NCI-H1930 (cell line): ENCODE data around the gene OGFOD1.
A peak's percentile ranks its signal among the peaks of the same experiment; 100 is the strongest.
"Not testable (repeated sequence)": the region's sequence is repeated elsewhere in the genome, so short reads cannot be mapped to it uniquely, and the experiment has no call there.

ENCODE experiments used
- DNase-seq, 2 experiments: peaks; one replicate each; lab custom pipeline; 2025; lab: John Stamatoyannopoulos, UW

The OGFOD1 gene

DNA sequence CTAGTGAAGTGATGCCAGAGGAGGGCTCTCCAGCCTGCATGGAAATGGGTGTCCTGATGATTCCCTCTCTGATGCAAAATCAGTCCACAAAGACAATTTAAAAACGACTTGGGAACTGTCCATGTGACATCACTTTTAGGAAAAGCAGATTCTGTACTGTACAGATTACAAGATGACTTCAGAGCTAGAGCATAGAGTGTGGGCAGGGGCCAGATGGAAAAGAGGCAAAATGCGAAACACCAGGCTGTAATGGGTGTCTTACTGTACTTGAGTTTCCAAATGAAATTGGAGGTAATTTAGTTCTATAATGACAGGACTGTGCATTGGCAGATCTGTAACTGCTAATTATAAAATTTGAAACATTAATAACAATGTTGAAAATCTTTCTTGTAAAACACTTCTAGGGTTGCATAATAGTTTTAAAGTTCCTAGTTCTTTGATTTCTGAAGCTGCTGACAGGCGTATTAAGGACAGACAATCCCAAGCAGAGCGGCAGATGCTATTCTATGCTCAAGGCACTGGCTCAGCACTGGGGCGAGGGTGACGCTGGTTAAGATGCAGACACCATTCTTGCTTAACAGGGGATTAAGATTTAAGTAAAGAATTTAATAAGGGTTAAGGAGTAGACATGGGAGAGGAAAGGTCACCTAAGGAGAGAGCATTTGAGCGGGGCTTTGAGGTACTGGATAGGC is 29.6 kb downstream of the OGFOD1 start:
- DNase-seq = no peak

DNA sequence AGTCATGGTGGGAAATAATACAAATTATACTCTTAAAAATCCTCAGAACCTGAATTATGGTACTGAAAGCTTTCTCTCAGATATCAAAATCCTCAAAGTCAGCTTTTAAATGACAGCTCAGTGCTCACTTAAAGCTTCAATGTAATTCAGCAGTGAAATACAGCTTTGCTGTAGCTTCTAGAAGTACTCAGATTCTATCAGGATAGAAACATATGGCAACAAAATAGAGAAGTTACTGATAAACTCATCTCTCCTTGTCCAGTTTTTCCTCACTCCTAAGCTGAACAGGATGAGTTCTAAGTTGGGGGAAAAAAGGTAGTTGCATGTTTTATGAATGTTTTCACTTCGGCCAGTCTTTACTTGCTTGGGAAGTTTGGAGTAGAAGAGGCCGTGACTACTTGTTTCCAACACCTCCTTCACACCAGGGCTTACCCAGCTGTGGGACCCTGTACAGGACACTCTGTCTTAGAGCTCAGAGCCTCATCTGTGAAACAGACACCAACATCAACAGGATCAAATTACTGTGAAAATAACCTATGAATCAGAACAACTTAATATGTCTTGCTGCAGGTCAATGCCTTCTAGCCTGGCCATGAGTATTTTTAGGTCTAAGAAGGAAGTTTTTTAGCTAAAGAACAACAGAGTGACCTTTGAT is 30.2 kb downstream of the OGFOD1 start:
- DNase-seq = no peak

DNA sequence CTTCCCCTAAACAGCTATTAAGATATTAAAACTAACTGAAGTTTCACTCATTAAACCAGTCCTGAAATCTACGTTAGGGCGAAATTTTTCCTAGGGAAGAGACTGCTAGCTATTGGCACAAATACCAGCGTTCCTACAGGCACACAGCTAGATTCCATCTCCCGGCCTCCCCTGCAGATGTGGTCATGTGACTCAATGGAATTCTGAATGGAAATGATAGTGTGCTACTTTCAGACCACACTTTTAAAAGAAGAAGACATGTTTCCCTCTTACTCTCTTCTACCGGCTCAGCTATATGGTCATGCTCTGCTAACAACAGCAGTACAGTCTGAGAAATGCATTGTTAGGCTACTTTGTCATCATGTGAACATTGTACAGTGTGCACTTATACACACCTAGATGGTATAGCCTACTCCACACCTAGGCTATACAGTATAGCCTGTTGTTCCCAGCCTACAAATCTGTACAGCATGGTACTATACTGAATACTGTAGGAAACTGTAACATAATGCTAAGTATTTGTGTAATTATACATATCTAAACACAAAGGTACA is 31.4 kb downstream of the OGFOD1 start:
- no peak for DNase-seq

DNA sequence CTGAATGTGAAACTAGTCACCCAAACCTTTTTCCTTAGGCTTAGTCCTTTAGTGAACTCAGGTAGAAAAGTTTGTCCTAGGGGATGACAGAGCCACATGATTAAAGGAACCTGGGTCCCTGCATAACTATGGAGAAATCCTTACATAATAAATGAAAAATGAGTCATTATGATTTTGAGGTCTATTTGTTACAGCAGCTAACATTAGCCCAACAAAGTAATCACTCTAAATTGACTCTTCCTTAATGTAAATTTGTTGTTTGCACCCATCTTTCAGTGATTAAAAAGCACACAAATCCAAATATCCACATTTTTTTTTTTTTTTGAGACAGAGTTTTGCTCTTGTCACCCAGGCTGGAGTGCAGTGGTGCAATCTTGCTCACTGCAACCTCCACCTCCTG is 32.0 kb downstream of the OGFOD1 start:
- DNase-seq = no peak

DNA sequence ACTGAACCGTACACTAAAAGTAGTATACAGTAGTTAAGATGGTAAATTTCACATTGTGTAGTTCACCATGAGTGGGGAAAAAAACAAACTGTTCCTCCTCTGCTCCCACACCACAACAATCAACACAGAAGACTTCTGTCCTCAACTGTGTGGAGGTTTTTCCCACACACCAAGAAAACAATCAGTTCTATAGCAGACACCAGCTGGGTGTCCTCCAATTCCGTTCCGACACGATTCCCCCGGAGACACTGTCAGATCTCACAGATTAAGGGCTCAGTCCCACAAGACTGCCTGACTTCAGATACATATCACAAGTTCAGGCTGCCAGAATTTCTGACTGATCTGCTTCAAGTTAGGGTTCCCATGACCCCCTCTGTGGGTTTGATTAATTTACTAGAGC is 36.7 kb downstream of the OGFOD1 start:
- no peak for DNase-seq

DNA sequence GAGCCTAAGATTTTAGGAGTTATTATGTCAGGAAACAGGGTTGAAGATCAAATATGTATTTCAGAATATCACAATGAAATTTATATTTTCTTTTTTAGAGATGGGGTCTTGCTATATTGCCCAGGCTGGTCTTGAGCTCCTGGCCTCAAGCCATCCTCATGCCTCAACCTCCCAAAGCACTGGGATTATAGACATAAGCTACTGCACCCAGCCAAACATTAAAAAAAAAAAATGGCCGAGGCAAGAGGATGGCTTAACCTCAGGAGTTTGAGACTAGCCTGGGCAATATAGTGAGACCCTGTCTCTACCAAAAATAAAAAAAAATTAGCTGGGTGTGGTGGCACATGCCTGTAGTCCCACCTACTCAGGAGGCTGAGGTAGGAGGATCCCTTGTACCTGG is 37.5 kb downstream of the OGFOD1 start:
- not testable (repeated sequence) for DNase-seq

DNA sequence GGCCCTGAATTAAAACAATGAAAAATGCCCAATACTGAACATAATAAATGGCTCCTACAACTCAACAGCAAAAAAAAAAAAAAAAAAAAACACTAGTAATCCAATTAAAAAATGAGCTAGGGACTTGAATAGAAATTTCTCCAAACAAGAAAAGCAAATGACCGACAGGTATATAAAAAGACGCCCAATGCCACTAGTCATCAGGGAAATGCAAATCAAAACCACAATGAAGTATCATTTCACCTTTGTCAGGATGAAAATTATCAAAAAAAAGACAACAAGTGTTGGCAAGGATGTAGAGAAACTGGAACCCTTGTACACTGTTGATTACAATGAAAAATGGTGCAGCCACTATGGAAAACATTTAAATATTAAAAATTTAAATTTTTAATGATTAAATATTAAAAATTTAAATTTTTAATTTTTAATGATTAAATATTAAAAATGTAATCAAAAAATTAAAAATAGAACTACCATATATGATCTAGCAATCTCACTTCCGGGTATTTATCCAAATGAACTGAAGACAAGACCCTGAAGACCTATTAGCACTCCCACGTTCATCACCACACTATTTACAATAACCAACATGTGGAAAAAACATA is 40.4 kb downstream of the OGFOD1 start:
- no peak for DNase-seq

DNA sequence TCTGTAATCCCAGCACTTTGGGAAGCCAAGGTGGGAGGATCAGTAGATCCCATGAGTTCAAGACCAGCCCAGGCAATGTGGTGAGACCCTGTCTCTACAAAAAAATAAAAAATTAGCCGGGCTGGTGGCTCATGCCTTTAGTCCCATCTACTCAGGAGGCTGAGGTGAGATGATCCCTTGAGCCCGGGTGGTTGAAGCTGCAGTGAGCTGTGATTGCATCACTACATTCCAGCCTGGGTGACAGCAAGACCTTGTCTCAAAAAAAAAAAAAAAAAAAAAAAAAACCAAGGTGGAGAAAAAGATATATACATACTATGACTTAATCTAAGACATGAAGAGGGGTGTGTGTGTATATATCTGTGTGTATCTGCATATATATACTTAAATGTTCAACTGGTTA is 41.8 kb downstream of the OGFOD1 start:
- no peak for DNase-seq

DNA sequence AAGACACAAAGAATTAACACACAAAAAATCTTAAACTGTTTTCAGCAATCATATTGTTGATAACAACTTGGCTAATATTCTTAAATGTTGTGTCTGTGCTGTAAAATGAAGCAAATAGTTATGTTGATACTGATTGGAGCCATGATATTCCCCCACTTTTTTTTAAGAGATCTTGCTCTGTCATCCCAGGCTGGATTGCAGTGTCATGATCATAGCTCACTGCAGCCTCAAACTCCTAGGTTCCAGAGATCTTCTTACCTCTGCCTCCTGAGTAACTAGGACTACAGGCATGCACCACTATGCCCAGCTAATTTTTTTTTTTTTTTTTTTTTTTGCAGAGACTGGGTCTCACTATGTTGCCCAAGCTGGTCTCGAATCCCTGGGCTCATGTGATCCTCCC is 42.5 kb downstream of the OGFOD1 start:
- no peak for DNase-seq

DNA sequence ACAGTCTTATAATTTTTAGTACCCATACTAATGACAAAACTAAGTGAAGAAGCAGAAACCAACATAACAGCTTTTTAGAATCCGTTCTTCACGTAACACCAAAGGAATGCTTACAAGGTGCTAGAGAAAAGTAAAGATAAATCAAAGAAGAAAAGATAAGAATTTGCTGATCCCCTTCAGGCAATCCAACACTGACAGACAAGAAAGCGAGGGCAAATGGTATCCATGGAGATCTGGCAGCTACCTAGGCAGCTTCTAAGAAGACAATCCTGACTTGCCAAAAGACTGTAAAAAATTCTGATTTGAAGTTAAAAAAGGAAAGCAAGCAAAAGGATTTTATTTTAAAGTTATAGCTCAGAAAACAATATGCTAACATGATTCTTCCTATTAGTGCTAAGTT is 53.8 kb downstream of the OGFOD1 start:
- no peak for DNase-seq

DNA sequence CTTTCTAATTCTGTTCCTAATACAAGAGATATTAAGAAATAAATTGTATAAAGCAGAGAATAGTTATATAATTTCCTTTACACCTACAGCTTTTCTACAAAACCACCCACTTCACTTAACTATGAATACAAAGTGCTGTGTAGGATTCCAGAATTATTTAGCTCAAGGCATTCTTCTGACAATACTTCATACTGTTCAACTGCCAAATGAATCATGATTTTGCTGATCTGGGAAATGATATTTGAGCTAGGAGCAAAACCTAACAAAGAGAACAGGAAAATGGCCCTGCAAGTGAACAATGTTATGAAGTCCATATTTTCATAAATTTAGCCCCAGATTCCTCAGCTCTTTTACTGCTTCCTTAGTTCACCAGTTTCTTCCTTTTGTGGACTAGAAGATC is 55.6 kb downstream of the OGFOD1 start:
- no peak for DNase-seq

DNA sequence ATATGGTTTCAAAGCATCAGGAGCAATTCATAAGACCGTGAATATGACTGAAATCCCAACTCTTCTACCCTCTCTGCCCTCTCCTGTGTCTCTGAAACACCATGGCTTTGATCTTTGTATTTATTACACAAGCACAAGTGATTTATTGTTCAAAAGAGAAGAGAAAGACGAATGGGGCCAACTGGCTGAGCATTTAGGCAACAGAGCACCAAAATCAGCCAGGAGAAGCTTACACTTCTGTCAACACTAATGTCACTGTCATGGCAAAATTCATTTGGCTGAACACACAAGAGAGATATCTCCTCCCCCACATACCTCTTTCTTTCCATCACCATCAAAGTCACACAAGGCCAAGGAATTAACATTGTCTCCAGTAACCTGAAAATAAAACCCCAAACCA is 59.2 kb downstream of the OGFOD1 start:
- DNase-seq = no peak

DNA sequence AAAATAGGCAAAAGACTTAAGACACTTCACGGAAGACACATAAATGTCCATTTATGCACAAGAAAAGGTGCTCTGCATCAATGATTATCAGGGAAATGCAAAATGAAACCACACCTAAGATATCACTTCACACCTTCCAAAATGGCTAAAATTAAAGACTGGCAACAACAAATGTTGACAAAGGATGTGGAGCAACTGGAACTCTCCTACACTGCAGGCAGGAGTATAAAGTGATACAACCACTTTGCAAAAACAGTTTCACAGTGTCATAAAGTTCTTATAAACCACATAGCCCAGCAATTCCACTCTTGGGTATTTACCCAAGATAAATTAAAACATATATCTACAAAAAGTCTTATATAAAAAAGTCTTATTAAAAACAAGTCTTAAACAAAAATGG is 60.7 kb downstream of the OGFOD1 start:
- no peak for DNase-seq

DNA sequence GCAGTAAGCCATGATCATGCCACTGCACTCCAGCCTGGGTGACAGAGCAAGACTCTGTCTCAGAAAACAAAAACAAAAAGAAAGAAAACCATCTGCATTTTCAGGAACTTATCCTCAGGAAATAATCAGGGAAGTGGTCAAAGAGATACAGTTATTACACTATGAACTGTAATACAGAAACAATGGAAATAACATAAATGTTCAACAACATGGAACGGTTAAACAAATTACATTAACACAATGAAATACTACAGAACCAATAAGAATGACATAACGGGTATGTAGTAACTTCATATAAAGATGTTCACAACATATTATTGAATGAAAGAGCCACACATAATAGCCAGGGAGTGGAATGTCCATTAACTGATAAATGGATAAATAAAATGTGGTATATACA is 61.7 kb downstream of the OGFOD1 start:
- no peak for DNase-seq

DNA sequence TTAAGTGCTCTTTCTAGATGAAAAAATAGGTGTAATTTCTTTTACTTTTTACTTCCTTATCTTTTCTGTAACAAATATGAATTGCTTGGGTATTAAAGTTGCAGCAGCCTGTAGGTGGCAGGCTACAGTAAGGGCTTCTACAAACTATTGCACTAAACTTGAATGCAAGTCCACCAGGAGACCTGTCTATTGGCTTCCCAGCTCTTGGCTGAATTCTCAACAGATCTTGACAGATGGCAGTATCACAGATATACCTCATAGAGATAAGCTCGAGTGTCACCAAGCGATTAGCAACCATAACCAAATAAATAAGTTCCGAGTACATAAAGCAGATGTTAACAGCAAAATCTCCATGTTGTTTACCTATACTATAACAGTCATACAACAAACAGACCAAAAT is 62.6 kb downstream of the OGFOD1 start:
- DNase-seq = no peak

DNA sequence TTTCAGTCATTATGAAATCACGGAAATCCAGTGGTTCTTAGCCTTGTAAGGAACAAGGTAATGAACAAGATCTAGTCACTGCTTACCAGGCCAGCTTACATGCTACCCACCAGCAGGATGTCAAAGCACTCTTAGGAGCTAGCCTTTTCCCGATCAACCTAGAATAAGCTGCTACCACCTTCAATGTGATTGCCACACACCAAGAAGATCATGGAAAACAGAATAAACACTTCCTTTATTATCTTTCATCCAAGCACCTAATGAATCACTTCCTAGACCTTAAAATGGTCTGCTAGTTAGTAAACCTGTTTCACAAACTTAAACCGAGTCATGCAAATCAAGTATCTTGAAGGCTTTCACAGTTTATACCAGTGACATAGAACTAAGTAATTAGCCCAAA is 63.5 kb downstream of the OGFOD1 start:
- no peak for DNase-seq

DNA sequence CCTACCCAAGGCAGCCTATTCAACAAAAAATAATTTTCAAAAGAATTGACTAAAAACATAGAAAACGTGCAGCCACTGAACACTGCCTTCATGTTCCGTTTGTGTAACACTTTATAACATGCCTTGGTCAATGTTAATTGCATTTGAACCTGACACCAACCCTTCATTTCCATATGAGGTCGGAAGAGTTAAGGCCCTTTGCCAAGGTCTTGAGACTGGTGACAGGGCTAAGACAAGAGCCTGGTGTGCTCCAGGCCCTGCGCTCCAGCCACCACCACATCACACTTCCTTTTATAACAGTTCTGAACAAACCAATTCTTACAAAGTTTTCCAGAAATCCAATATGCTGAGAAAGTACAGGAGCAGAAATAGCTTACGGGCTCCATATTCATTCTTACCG is 64.3 kb downstream of the OGFOD1 start:
- no peak for DNase-seq

DNA sequence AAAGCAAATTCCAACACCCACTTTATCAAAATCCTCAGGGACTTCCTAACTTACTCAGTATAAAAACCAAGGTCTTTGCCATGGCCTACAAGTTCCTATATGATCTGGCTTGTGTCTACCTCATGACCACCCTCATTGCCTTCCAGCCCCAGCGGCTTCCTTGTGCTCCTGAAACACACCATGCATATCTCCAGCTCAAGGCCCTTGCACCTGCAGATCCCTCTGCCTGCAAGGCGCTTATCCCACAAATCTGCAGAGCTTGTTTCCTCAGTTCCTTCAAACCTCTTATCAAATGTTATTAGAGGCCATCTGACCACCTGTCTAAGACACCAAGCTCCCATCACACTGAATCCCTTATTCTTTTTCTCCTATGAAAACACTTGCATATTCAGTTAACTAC is 65.9 kb downstream of the OGFOD1 start:
- no peak for DNase-seq

DNA sequence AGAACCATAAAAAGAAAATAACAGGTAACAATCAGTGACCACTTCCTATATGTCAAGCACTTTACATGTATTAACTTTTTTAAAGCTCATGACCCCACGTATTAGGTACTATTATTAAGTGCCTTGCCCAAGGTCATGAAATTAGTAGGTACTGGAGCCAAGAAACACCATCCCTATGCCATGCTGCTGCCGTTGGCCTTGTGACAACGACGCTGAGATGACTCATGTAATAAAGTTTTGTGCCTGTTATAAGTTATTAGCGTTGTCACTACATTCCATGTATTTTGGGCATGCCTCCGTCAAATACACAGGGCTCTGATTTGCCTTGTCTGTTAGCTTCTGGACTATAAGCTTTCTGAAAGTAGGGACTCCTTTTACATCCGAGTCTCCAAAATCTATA is 67.1 kb downstream of the OGFOD1 start:
- no peak for DNase-seq

DNA sequence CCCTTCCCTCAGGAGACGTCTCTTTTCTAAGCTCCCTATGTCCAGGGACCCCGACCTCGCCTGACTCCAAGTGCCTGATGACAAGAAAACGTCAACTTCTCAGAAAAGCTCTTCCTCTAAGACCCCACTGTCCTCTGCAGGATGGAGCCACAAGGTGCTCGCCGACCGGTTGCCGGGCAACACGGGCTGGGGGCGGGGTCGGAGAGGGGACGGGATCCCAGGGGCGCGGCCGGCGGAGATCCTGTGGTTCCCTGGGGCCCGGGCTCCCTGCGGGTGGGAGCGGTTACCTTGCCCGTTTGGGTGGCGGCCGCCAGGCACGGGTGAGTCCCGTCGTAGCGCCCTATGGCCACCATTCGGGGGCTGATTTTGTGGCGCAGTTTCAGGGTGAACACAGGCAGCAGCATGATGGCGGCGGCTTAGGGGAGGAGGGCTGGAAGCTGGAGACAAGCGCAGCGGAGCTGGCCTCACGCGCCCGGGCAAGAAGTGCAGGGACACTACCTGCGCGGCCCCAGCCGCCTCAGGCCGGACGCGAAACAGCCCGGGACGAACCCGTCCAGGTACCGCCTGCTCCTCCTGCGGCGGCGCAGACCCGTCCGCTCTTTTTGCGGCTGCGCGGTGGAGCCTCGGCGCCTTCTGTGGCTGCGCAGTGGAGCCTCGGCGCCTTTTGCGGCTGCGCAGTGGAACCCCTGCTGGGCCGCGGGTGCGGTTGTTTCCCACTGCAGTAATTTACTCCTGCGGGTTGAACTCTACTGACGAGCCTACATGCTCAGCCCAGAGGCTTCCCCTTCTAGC is 68.3 kb downstream of the OGFOD1 start, which contains the start of gene BBS2:
BBS2 (minus strand) TSS at position 566 of the 792 bp plus-strand sequence; CDS start at position 404, 162 bp downstream.
- peak; percentile 69 to 77 for DNase-seq

DNA sequence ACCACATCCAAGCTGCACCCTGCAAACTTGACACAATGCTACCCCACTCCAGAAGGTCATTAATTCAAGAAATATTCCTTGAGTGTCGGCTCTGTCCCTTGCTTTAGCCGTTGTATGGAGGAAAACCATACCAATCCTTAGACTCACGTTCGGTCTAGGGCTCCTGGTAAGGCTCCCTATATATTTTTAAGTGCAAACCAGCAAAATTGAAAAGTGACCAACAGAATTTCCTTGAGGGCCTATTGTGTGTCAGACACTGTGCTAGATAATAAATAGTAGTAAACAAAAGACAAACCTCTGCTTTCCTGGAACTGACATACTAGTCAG is 68.9 kb downstream of the OGFOD1 start:
- no peak for DNase-seq

DNA sequence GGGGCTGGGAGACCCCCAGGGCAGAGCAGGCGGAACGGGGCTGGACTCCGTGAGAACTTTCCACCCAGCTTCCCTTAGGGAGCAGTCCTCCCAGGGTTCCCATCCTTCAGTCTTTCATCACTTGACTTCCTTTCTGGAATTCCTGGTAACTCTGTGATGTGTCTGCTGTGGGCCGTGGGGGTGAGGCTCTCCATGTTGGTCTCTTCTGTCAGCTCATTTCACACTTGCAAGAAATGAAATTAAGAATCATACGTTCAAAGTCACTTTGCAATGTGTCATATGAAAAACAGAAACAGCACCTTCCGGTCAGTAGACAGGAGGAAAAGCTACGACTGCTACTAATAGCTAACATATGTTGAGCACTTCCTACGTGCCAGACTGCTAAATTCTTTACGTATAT is 73.9 kb downstream of the OGFOD1 start:
- no peak for DNase-seq
